T-helper 1 cell (primary cell): ENCODE measurements around the gene CRYBG1.
"Not testable (repeated sequence)": the region's sequence is repeated elsewhere in the genome, so short reads cannot be mapped to it uniquely, and the experiment has no call there.

Experiments
- DNase-seq, 5 donors: peaks; one replicate each; pipeline ENCODE4 v3.0.0-alpha.2; 2012 to 2020

CRYBG1 gene

DNA sequence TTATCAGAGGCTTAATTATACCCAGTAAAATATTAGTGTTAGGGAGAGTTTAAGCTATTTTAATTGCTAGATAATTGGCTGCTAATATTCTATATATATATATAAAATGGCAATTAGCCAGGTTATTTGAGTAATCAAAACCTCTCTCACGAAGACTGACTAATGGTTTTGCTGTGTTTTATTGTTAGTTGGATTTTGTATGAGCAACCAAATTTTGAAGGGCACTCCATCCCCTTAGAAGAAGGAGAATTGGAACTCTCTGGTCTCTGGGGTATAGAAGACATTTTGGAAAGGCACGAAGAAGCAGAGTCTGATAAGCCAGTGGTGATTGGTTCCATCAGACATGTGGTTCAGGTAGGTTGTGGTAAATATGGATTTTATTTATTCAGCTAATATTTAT, 166.6 kb downstream of the CRYBG1 start:
- DNase-seq = no peak

DNA sequence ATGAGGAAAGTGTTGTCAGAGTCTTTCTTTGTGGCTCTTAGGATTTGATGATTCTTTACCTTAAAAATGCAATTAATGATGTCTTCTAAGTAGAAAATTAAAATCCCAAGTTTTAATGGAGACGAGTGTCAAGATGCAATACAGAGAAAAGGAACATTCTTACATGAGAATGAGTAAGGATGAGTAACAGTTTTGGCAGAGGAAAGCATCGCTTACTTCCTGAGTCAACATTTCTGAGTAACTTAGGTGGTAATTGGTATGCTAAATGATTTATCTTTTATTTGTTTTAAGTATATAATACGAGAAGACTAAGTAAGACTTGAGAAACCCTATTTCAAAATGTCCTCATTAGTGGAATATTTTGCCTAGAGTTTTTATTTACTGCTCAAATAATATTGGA, 167.5 kb downstream of the CRYBG1 start:
- DNase-seq = no peak

DNA sequence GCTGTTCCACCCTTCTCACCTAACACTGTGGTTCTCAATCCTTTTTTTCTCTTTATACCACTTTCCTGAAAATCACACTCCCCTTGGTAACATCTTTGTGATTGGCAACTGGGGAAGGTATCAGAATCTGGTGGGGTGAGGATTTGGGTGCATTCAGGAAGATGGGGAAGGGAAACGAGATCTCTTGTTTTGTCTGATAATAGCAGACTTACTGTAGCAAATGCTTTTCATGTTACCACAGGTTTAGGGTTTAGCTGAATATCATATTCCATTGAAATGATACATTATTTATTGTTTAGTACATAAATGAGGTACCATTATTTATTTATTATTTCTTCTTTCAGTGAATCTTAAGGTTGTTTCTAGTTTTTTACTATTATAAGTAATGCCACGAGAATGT, 168.0 kb downstream of the CRYBG1 start:
- DNase-seq = no peak

DNA sequence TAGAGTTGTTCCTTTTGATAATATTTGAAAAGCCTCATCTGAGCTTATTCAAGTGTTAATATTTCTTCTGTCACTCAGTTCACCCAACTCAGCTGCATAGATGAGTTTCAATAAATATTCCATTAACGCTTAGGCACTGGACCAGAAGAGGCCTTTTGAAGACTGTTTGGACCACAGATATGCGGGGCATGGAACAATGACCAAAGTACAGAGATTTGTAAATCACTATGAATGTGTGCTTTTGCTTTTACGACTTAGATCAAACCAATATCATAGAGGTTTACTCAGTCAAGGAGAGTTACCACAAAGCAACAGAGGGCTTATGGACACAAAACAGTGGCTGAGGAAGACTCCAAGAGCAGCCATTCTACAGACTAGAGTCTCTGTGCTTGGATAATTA, 168.9 kb downstream of the CRYBG1 start:
- no peak for DNase-seq

DNA sequence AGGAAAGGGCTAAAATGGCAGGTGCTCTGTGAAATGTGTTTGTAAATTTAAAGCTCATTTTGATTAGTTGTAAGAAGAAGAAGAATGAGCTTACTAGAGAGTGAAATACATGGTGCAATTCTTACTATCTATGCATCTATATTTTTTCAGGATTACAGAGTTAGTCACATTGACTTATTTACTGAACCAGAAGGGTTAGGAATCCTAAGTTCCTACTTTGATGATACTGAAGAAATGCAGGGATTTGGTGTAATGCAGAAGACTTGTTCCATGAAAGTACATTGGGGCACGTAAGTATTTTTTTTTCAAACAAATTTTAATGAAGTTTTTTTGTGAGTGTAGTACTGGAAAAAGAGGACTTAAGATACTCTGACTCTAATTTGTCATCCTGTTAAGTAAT, 169.5 kb downstream of the CRYBG1 start:
- no peak for DNase-seq

DNA sequence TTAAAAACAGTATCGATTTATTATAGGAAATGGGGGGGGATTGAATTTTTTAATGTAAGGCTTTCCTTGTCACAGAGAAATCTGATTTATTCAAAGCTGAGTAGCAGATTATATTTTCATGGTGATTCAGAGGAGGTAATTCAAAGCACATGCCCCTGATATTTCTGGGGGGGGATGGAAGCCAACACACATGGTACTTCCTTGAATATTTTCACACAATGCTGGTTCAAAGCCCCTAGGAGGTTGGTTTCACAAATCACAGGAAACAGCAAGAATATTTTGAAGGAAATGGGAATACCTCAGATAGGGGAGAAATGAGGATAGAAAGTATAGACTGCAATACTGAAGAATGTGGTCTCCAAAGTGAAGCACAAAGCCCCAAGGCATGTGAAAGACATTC, 170.0 kb downstream of the CRYBG1 start:
- DNase-seq = no peak

DNA sequence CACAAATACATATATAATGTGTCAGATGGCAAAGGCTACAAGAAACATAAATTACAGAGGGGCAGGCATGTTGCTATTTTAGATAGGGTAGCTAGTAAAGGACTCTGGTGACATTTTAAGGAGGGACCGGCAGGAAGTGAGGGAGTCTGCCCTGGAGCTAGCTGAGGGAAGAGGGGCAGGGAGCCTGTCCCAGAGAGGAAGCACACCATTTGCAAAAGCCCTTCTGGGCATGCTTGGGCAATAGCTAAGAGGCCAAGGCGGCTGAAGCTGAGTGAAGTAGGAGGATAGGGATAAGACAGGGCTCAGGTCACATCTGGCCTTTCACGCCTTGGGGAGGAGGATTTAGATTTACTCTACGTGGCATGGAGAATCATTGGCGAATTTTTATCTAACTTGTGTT, 172.5 kb downstream of the CRYBG1 start:
- DNase-seq = no peak

DNA sequence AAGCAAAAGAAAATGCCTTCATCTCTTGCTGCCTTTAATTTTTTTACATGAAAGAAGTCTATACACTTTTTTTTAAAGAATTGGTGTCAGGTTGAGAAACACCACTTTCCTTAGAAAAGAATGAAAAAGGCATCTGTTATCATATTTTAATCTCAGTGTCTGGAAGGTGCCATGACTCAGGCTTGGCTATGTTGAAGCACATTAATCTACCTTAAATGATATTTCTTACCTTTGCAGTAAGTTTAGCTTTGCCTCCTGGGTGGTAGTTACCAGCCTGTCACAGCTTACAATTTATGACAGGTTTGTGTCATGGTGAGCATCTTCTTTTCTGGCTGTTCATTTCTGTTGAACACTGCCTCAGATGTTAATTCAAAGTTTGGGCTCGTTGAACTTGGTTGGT, 173.5 kb downstream of the CRYBG1 start:
- no peak for DNase-seq

DNA sequence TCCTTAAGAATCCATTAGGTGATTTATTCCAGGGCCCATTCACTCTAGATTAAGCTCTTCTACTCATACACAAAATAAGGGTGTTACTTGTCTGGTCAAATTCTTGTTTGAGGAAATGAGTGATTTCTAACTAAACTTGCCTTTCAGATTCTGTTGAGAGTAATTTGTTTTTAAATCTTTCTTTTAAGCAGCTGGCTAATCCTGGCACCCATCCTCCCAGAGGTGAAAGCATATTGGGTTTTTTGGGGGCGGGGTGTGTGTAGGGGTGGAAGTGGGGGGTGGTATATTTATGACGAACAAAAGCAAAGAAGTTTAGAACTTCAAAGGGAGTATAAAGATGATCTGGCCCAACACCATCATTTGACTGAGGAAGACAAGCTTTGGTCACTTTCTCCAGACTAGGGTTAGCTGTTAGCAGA, 174.1 kb downstream of the CRYBG1 start:
- peak in 1 of 5 donors; percentile 72 for DNase-seq

DNA sequence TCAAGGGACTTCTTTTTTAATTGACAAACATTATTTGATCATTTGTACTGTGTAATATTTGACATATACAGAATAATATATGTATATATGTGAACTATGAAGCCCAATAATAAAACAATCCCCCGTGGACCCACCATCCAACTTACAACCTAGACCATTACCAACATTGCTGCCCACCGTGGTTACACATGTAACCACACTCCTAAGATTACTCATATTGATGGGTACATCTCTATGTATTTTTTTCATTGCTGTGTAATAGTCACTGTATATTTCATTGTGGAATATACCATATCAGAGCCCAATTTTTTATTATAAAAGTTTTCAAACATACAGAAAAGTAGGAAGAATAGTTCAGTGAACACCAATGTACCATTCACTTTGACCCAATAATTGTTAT, 174.5 kb downstream of the CRYBG1 start:
- DNase-seq = no peak

DNA sequence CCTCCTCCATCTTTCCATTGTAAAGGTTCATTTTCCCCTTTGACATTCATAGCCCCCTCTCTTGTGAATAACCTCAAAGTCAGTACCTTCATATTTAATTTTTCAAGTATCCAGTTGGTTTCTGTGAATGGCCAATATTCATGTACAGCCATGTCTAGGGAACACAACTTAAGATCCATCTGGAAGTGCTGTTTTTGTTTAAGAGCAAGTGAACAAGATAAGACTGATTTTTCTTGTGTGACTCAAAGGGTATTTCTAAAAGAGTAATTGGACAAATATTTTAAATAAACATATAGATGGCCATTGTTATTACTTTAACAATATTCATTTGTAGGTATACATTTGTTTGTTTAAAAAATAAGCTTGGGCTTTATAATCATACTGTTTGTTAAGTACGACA, 175.8 kb downstream of the CRYBG1 start:
- DNase-seq = no peak

DNA sequence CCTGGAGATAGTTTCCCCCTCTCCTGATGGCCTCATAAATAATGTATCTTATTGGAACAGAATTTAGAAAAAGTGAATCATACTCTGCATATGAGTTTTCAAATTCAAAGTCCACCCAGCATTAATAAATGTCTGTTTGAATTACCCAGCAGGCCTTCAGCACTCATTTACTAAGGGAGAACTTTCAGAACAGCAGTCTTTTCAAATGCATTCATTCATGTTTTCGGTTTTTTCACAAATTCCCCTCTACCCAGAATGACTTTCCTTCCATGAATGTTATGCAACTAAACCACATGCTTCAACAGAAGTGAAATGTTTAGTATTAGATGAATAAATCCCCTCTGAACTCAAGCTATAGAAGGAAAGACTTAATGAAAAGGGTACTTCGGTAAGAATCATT, 176.3 kb downstream of the CRYBG1 start:
- peak in 1 of 5 donors; percentile 35 for DNase-seq

DNA sequence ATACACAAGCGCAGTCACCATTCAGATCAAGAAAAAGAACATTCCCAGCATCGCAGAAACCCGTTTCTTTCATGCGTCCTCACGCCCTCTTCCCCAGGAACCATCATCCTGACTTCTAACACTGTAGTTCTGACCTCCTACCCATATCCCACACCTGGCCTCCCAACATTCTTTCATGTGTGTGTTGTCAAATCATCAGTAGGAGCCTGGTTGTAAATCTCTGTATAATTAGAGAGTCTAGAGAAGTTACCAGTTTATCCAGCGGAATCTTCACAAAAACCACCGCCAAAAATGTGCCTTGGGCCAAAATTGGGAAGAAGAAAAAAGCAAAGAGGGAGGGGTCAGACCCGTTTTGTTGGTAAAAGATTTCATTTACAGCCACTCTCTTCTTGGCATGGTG, 177.1 kb downstream of the CRYBG1 start:
- no peak for DNase-seq

DNA sequence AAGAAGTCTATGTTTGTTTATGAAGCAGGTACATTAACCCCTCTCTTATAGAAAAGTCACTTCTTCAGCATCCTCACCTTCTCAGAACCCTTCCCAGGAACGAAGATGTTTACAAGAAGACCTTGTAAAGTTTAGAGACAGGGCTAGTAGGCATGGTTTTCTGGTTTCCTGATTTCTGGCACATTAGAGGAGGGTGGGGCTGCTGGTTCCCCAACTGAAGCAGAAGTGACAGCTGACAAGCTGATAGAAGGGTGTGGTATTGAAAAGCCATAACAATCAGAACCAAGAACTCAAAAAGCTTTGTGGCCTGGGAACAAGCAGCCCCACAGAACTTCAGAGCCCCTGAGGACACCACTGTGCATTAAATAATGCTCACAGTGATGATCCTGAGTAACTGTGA, 177.6 kb downstream of the CRYBG1 start:
- DNase-seq = no peak

DNA sequence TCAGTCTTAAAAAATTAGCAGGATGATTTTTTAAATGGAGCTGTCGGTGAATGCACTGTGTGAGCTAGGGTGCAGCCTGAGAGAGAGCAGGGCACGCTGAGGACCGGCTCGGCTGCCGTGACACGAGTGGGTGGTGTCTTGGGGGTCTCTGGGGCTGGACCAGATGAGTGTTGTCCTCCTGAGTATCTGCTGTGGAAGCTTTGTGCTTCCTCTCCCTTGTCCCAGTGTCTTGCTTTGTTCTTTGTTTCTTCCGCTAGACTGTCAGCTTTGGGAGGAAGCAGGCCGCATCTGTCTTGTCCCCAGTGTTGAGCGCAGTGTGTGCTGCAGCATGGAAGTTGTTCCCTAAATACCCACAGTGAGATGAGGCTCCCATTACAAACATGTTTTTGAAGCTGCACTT, 179.4 kb downstream of the CRYBG1 start:
- no peak for DNase-seq

DNA sequence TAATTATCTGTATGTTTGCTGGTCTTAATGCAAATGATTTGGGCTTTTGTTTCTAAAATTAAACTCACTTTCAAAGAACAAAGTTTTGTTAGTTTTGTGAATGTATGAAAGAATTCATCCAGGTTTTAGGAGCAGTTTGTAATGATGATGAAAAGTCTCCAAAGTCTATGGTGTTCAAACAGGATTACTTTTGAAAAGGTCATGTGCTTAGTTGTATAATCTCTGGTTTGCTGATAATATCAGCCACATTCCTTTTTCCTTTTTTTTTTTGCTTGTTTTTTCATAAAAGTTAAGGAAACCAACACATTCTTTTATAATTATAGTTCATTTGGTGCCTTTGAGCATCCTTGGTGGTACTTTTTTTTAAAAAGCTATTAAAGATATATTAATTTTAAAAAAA, 179.9 kb downstream of the CRYBG1 start:
- no peak for DNase-seq

DNA sequence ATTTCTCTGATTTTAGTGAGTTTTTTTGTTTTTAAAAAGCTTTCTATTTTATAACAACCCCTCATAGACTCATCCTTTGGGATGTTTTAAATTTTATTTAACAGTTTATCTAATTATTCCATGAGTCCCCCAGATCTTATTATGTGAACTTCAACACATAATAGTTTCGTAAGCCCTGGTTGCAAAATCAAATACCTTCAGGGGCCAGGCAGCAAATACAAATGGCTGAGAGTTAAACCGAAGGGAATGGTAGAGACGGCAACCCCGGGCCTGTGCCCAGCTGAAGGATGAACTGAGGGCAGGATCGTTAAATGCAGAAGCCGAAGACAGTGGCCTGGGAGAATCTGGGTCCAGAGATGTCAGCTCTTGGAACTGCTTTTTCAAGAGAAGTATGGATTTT, 180.4 kb downstream of the CRYBG1 start:
- DNase-seq = no peak

DNA sequence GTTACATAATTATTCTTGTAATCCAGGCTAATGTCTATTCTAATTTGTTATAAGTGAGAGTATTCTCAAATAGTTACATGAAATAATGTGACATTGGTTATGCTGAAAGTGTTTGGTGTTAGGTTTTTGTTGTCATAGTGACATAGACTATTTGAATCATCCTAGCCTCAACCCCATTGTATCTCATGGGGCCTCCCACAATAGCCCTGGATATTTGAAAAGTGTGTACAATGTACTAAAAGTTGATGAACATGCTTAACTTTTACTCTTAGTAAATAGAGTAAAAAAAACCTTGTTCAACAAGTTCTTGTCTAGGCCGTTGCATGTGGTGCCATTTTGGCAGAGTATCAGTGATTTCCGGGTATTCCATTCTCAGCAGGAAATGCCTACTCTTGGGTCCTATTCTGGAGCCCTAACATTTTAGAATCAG, 185.8 kb downstream of the CRYBG1 start:
- DNase-seq = no peak

DNA sequence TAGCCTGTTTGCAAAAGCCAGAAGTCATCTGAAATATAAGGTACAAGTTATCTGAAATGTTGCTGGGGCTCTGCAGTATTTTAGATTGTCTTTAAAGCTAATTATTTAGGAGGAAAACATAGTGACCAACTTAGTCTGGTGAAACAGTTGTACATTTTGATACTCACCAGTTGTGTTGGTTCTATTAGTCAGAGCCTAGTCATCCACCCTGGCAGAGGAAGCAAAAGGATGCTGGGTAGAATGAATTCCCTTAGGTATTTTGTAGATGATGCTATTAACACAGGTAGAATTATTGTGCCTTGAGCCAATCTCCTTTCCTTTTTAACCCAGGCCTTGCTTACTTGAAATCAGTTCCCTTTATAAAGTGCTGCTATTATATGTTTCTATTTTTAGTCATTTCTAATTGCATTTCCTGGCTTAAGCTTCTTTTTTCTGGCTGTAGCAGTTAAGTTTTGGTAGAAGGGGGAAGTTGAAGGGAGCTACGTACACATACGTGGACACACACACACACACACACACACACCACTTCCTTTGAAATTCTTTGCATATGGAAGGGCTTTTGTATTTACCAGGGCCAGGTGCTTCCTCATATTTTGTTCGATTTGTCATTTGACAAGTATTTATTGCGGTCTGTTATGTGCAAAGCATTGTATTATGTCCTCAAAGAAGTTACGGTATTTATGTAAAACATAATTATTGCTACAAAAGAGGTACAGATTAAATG, 186.3 kb downstream of the CRYBG1 start:
- no peak for DNase-seq

DNA sequence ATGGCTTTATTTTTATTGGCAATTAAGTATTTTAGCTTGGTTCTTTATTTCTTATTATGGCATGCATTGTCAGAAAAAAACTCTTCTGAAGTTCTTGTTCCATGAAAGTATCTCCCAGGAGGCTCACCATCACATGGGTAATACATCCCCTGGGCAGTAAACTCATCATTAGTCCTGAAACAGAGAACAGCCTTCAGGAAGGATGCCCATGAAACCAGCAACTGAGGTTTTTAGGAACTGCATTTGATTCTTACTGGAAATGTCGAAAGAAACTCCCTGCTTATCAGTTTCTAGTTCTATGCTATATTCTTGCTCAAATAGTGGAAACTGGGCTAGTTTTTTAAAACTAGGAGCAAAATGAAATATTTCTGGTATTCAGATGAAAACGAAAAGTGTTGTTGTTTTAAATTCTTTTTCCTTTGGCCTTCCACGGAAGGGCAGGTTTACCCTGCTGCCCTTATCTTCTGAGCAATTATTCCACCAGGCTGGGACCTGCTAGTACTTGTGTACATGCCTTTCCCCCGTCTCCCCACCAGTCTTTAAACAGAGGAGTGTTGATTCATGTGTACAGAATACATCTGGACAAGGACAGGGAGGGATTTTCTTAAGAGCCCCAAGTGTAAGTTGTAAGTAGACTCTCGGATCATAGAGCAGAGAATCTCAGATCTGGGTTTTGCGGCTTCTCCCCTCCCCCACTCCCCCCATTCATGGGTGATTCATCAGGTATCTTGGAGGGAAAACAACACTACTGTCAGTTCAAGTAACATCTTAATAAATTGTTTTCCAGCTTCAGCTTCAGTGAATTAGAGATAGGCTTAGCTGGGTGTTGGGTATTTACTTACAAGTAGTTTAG, 187.3 kb downstream of the CRYBG1 start:
- DNase-seq = no peak

DNA sequence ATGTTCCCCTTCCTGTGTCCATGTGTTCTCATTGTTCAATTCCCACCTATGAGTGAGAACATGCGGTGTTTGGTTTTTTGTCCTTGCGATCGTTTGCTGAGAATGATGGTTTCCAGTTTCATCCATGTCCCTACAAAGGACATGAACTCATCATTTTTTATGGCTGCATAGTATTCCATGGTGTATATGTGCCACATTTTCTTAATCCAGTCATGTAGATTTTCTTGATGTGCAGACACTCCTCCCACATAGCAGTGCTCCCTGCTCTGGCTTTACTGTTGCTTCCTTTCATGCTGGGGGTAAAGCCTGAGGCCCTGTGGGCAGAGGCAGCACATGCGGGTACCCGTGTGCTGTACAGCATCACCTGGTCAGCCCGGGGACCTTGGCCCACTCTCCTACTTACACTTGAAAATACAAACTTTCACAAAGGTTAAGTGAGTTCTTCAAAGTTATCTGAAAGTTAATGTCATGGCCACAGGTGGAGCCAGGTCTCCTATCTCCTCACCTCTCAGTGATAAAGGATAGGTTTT, 188.5 kb downstream of the CRYBG1 start:
- not testable (repeated sequence) for DNase-seq

DNA sequence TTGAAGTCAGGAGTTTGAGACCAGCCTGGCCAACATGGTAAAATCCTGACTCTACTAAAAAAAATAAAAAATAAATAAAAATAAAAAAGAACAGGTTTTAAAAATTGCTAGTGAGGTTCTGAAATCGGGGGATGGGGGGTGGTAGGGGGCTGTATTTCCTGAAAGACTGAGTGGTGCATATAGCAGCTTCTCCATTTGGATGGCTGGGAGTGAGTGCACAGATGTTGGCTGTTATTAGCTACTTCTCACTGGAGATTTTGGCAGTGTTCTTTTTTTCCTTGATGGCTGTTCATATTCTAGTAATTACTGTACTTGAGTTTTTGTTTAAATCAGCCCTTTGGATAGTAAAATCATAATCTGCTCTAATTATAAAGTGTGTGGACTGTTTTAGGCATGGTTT, 189.0 kb downstream of the CRYBG1 start:
- no peak for DNase-seq

DNA sequence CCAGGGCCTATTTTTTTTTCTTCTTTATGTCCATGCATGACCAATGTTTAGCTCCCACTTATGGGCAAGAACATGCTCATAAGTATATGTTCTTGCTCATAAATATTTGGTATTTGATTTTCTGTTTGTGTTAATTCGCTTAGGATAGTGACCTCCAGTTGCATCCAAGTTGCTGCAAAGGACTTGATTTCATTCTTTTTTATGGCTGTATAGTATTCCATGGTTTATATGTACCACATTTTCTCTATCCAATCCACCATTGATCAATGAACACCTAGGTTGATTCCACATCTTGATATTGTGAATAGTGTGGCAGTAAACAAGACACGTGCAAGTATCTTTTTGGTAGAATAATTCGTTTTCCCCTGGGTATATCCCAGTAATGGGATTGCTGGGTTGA, 190.6 kb downstream of the CRYBG1 start:
- no peak for DNase-seq

DNA sequence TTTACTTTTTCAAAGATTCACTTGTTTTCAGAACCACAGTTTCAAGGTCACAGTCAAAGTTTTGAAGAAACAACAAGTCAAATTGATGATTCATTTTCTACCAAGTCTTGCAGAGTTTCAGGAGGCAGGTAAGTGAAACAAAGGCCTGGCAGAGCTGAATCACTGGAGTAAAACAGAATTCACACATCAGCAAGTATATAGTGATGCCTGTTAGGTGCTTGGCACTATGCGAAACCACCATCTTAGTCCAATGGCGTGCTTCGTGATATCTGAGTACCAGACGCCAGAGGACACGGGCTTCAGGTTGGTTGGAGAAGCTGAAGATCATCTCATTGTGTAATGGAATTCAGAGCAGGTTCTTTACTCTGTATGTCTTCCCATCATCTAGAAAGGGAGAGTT, 192.9 kb downstream of the CRYBG1 start:
- DNase-seq = peak in 1 of 5 donors; percentile 42
